ENCODE results near the gene CLEC9A. TPM values are rescaled to one million over a fixed set of nuclear protein-coding genes. Genes with fewer than 3 reads are reported as not detected.

The CLEC9A gene
- total and polyA plus RNA-seq, 2 of the 8 experiments (the other 6 are each of a cell fraction or from before 2014, with no cell fraction given) = not detected

- TF ChIP-seq NRF1 (IDR thresholded peaks at IDR 0.05; ENCODE audit: low read depth, low read length) (no peak), TCF12 (IDR thresholded peaks at IDR 0.05; ENCODE audit: low read depth, low read length) (no peak), SIN3A (conservative IDR thresholded peaks at IDR 0.05 in 1 of 2, IDR thresholded peaks at IDR 0.05 in 1 of 2; ENCODE audit: low read depth in 1 of 2, low read length in 2 of 2) (no peak)
Measured at GRCh38 chr12:10065241-10065640, 34.8 kb downstream of the CLEC9A start (continued).
